ENCODE results near the gene OCLN. TPM values are rescaled to one million over a fixed set of nuclear protein-coding genes. Genes with fewer than 3 reads are reported as not detected.
"Not testable (repeated sequence)": the region's sequence is repeated elsewhere in the genome, so short reads cannot be mapped to it uniquely, and the experiment has no call there.

OCLN gene

DNA sequence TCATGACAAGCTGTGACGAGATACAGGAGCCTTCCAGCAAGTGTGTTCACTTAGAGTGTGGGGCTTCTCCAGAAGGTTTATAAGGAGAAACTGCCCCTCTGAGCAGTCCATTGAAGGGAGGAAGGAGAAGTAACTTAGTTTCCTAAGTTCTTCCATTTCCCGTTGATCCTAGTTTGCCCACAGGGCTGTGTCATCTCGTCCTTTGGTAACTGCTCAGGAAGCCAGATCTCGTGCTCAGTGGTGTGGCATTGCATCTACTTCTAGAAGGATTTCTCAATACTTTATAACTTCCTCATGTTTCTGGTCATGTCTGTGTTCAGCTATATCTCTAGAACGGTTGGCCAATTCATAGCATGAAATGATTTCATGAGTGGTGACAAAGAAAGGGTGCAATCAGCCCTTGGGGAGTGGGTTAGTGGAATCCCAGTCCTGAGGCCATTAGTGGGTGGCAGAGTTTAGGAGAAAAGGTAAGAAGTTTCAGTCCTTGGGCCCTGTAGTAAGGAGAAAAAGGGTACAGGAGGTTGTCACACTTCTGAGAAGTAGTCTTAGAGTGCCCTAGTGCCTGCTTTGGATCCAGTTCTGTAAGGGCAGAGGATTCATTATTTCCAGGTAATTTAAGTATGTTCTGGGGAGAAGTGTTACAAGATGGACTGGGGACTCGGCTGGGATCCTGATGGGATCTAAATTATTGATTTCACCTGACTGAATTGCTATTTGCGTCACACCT is 103.7 kb downstream of the OCLN start:
- H4K8ac ChIP-seq (ENCODE audit: low read depth, low read length); H3K27me3 ChIP-seq (ENCODE audit: control insufficient read depth in 3 of 3, insufficient read depth in 3 of 3, low read depth in 1 of 3, low read length in 3 of 3); H3K79me1 ChIP-seq (ENCODE audit: low read depth, low read length); H3K14ac ChIP-seq (ENCODE audit: low read length); H3K36me3 ChIP-seq (replicated peaks in 1 of 2; ENCODE audit: control insufficient read depth in 2 of 2, insufficient read depth in 2 of 2, low read length in 2 of 2); H3K4me1 ChIP-seq (ENCODE audit: control insufficient read depth in 2 of 2, insufficient read depth in 1 of 2, low read depth in 1 of 2, low read length in 2 of 2); H3K9me3 ChIP-seq (replicated peaks in 1 of 2; ENCODE audit: control insufficient read depth in 2 of 2, insufficient read depth in 1 of 2, low read depth in 1 of 2, low read length in 2 of 2); H2BK120ac ChIP-seq (ENCODE audit: low read depth, low read length); H3K18ac ChIP-seq (ENCODE audit: low read length); H2BK15ac ChIP-seq (ENCODE audit: low read length); H2BK5ac ChIP-seq (ENCODE audit: low read length); H2BK12ac ChIP-seq (ENCODE audit: low read length); H3K9ac ChIP-seq (ENCODE audit: low read depth, low read length, poor library complexity); H4K91ac ChIP-seq (ENCODE audit: low read depth, low read length, poor library complexity); H2AK5ac ChIP-seq (ENCODE audit: low read depth, low read length); H3K23ac ChIP-seq (ENCODE audit: low read depth, low read length, poor library complexity); H2AFZ ChIP-seq (ENCODE audit: low read length); H3K4me3 ChIP-seq (ENCODE audit: low read length in 2 of 2); DNase-seq (ENCODE audit: low spot score); H3K27ac ChIP-seq (replicated peaks; ENCODE audit: low read length); H3K4me2 ChIP-seq (ENCODE audit: insufficient read depth, low read length, poor library complexity, severe bottlenecking); H3K4ac ChIP-seq (ENCODE audit: low read length): not testable (repeated sequence)
- no CpG with 5 or more reads among the region's 7 CpGs for WGBS, 2 donors (ENCODE audit: extremely low coverage in 2 of 2, insufficient read length in 2 of 2, insufficient replicate concordance in 1 of 2)

DNA sequence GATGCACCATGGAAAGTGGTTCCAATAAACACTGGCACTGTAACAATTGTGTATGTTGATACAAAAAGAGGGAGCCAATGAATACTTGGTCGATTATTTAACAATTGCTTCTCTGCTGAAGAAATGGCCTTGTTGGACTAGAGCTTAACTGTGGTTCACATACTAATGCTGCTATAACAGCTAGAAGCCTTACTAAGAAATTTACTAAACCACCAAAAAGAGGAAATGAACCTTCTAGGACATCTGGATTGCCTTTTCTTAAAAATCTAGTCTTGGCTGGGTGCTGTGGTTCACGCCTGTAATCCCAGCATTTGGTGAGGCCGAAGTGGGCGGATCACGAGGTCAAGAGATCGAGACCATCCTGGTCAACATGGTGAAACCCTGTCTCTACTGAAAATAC is 109.4 kb downstream of the OCLN start:
- not testable (repeated sequence) for H3K27ac ChIP-seq (replicated peaks; ENCODE audit: low read length); DNase-seq (ENCODE audit: low spot score); H2BK120ac ChIP-seq (ENCODE audit: low read depth, low read length); H3K36me3 ChIP-seq (replicated peaks in 1 of 2; ENCODE audit: control insufficient read depth in 2 of 2, insufficient read depth in 2 of 2, low read length in 2 of 2); H3K9me3 ChIP-seq (replicated peaks in 1 of 2; ENCODE audit: control insufficient read depth in 2 of 2, insufficient read depth in 1 of 2, low read depth in 1 of 2, low read length in 2 of 2); H2BK15ac ChIP-seq (ENCODE audit: low read length); H3K79me1 ChIP-seq (ENCODE audit: low read depth, low read length); H3K9ac ChIP-seq (ENCODE audit: low read depth, low read length, poor library complexity); H4K91ac ChIP-seq (ENCODE audit: low read depth, low read length, poor library complexity); H3K14ac ChIP-seq (ENCODE audit: low read length); H3K4me2 ChIP-seq (ENCODE audit: insufficient read depth, low read length, poor library complexity, severe bottlenecking); H3K18ac ChIP-seq (ENCODE audit: low read length); H4K8ac ChIP-seq (ENCODE audit: low read depth, low read length); H3K4me1 ChIP-seq (ENCODE audit: control insufficient read depth in 2 of 2, insufficient read depth in 1 of 2, low read depth in 1 of 2, low read length in 2 of 2); H3K4ac ChIP-seq (ENCODE audit: low read length); H2BK12ac ChIP-seq (ENCODE audit: low read length); H2AFZ ChIP-seq (ENCODE audit: low read length); H3K23ac ChIP-seq (ENCODE audit: low read depth, low read length, poor library complexity); H3K27me3 ChIP-seq (ENCODE audit: control insufficient read depth in 3 of 3, insufficient read depth in 3 of 3, low read depth in 1 of 3, low read length in 3 of 3); H3K4me3 ChIP-seq (ENCODE audit: low read length in 2 of 2); H2BK5ac ChIP-seq (ENCODE audit: low read length); H2AK5ac ChIP-seq (ENCODE audit: low read depth, low read length)
- WGBS, 2 donors (ENCODE audit: extremely low coverage in 2 of 2, insufficient read length in 2 of 2, insufficient replicate concordance in 1 of 2): no CpG with 5 or more reads among the region's 6 CpGs

DNA sequence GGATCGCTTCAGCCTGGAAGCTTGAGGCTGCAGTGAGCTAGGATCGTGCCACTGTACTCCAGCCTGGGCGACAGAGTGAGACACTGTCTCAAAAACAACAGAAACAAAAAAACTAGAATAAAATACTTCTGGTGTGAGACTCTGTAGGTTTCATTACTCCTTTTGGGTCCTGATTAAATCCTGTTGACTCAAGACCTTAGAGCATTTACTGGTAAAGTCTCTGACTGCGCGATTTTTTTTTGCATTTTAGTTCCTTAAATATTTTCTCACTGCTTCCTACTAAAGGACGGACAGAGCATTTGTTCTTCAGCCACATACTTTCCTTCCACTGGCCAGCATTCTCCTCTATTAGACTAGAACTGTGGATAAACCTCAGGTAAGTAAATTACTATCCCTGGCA is 114.2 kb downstream of the OCLN start:
- not testable (repeated sequence) for H3K4ac ChIP-seq (ENCODE audit: low read length); H3K4me3 ChIP-seq (ENCODE audit: low read length in 2 of 2); H3K79me1 ChIP-seq (ENCODE audit: low read depth, low read length); H2BK5ac ChIP-seq (ENCODE audit: low read length); H2BK12ac ChIP-seq (ENCODE audit: low read length); H2BK120ac ChIP-seq (ENCODE audit: low read depth, low read length); H3K36me3 ChIP-seq (replicated peaks in 1 of 2; ENCODE audit: control insufficient read depth in 2 of 2, insufficient read depth in 2 of 2, low read length in 2 of 2); H3K18ac ChIP-seq (ENCODE audit: low read length); H2AFZ ChIP-seq (ENCODE audit: low read length); H4K91ac ChIP-seq (ENCODE audit: low read depth, low read length, poor library complexity); H3K9me3 ChIP-seq (replicated peaks in 1 of 2; ENCODE audit: control insufficient read depth in 2 of 2, insufficient read depth in 1 of 2, low read depth in 1 of 2, low read length in 2 of 2); H3K9ac ChIP-seq (ENCODE audit: low read depth, low read length, poor library complexity); H2BK15ac ChIP-seq (ENCODE audit: low read length); H2AK5ac ChIP-seq (ENCODE audit: low read depth, low read length); H3K14ac ChIP-seq (ENCODE audit: low read length); DNase-seq (ENCODE audit: low spot score); H3K4me1 ChIP-seq (ENCODE audit: control insufficient read depth in 2 of 2, insufficient read depth in 1 of 2, low read depth in 1 of 2, low read length in 2 of 2); H3K4me2 ChIP-seq (ENCODE audit: insufficient read depth, low read length, poor library complexity, severe bottlenecking); H3K23ac ChIP-seq (ENCODE audit: low read depth, low read length, poor library complexity); H3K27me3 ChIP-seq (ENCODE audit: control insufficient read depth in 3 of 3, insufficient read depth in 3 of 3, low read depth in 1 of 3, low read length in 3 of 3); H3K27ac ChIP-seq (replicated peaks; ENCODE audit: low read length); H4K8ac ChIP-seq (ENCODE audit: low read depth, low read length)
- WGBS, 2 donors (ENCODE audit: extremely low coverage in 2 of 2, insufficient read length in 2 of 2, insufficient replicate concordance in 1 of 2): no CpG with 5 or more reads among the region's 6 CpGs

Small RNA genes within 50 kb of the gene (small RNA-seq; reads per million reads assigned to genes)
- not detected for gene RN7SL616P (ENCODE audit: insufficient read depth)
- not detected for gene RNU6-724P (ENCODE audit: insufficient read depth)
- gene RPS27P14 (ENCODE audit: insufficient read depth): not detected

Measured in neuronal stem cell (in vitro differentiated cells).